ENCODE data around the gene SH3BP4. TPM values are rescaled to one million over a fixed set of nuclear protein-coding genes. Genes with fewer than 3 reads are reported as not detected.

Gene SH3BP4
- total and polyA plus RNA-seq, 2 donors (not counting 1 experiment from before 2014, with no cell fraction given): 1.00 to 1.3 TPM

DNA sequence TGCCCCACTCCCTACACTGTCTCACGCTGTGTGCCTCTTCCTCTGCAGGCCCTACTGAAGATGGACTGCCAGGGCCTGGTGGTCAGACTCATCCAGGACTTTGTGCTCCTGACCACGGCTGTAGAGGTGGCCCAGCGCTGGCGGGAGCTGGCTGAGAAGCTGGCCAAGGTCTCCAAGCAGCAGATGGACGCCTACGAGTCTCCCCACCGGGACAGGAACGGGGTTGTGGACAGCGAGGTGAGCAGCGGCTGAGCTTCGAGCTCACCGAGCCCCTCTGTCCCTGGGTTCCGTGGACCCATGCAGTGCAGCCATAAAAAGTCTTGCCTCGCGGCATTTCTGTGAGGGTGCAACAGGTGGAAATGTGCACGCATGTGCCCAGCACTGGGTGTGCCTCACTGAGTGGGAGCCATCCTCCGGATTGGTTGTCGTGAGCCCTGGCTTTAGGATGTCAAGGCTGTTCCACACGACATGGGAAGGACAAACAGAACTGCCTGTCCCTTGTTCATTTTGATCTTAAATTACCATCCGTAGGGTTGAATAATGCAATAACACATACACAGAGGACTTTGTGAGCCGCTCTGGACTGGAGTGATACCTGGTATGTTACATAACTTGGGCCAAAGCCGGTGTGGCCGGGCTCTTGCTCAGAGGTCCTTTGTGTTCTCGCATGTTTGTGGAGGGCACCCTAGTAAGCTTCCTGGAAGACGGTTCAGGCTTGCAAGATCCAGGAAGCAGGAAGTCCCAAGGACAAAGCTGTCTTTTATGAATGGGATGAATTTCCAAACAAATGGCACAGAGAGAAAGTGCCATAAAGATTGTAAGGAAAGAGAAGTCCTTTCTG lies 100.9 kb downstream of the SH3BP4 start:
- WGBS (ENCODE audit: insufficient coverage): 98% methylated on average over 24 of the region's 25 CpGs
- H3K4me1 Mint-ChIP-seq: peaks cover 26% of the 10 kb centered on the region
- no peak for DNase-seq
- Histone ChIP-seq H3K4me3 (ENCODE audit: control extremely low read depth in 1 of 5, extremely low read depth in 1 of 5, insufficient read depth in 1 of 5, low read depth in 2 of 5, low read length in 4 of 5) (no peak overlapping the region), H3K4me2 (replicated peaks; ENCODE audit: low read depth, low read length, poor library complexity, severe bottlenecking) (no peak overlapping the region), H3K36me3 (replicated peaks in 1 of 2; ENCODE audit: control extremely low read depth in 1 of 2, control insufficient read depth in 1 of 2, extremely low read depth in 1 of 2, insufficient read depth in 2 of 2, low read length in 1 of 2) (no peaks in the 10 kb centered on the region), H3K9ac (ENCODE audit: low read length) (no peak overlapping the region), H3K27ac (ENCODE audit: low read length in 2 of 2) (no peak overlapping the region), H3K9me3 (ENCODE audit: control extremely low read depth in 1 of 3, control insufficient read depth in 2 of 3, insufficient read depth in 1 of 3, low read length in 2 of 3) (peaks cover 0 to 6% (median 0%) of the 10 kb centered on the region in 3 donors), H2AFZ (ENCODE audit: insufficient read depth, low read depth, low read length, poor library complexity, severe bottlenecking) (no peak overlapping the region), H4K20me1 (ENCODE audit: control insufficient read depth, insufficient read depth, low read length, poor library complexity, severe bottlenecking) (no peaks in the 10 kb centered on the region), H3K27me3 (replicated peaks in 1 of 4; ENCODE audit: control extremely low read depth in 1 of 4, control insufficient read depth in 3 of 4, insufficient read depth in 4 of 4, low read length in 3 of 4) (no peaks in the 10 kb centered on the region), H3K79me2 (ENCODE audit: control insufficient read depth, insufficient read depth, low read length) (no peaks in the 10 kb centered on the region), H3K4me1 (ENCODE audit: control insufficient read depth in 2 of 2, insufficient read depth in 2 of 2, low read length in 2 of 2) (peaks cover 0 to 15% of the 10 kb centered on the region in 2 donors)
- no peaks in the 10 kb centered on the region for H3K9me3 Mint-ChIP-seq (ENCODE audit: insufficient read depth)
- ChIA-PET POLR2A (no interaction called here), CTCF (no interaction called here)
- TF ChIP-seq, protein P1, sequence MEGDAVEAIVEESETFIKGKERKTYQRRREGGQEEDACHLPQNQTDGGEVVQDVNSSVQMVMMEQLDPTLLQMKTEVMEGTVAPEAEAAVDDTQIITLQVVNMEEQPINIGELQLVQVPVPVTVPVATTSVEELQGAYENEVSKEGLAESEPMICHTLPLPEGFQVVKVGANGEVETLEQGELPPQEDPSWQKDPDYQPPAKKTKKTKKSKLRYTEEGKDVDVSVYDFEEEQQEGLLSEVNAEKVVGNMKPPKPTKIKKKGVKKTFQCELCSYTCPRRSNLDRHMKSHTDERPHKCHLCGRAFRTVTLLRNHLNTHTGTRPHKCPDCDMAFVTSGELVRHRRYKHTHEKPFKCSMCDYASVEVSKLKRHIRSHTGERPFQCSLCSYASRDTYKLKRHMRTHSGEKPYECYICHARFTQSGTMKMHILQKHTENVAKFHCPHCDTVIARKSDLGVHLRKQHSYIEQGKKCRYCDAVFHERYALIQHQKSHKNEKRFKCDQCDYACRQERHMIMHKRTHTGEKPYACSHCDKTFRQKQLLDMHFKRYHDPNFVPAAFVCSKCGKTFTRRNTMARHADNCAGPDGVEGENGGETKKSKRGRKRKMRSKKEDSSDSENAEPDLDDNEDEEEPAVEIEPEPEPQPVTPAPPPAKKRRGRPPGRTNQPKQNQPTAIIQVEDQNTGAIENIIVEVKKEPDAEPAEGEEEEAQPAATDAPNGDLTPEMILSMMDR (IDR thresholded peaks at IDR 0.05): no peak
- TF ChIP-seq EZH2 (IDR thresholded peaks at IDR 0.05; ENCODE audit: borderline replicate concordance, insufficient read depth, low read depth, low read length, poor library complexity, severe bottlenecking): no peak
- H3K27me3 Mint-ChIP-seq: peaks cover 6% of the 10 kb centered on the region
- intact Hi-C loops (cut with micrococcal nuclease): no loop called here
- no peak overlapping the region for H3K27ac Mint-ChIP-seq
- ATAC-seq (ENCODE audit: low read depth): no peak
- H3K4me3 Mint-ChIP-seq: no peak overlapping the region

DNA sequence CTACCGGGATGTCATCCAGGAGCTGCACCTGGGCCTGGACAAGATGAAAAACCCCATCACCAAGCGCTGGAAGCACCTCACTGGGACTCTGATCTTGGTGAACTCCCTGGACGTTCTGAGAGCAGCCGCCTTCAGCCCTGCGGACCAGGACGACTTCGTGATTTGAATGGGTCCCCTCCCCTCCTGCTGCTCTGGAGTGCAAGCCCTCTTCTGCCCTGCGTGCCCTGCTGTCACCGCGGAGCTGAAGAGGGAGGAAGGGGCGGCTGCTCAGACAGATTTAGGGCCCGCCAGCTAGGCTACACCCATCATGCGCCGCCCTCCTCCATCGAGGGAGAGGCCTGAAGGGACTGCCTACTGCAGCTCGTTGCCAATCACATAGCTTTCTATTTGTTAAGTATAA lies 101.8 kb downstream of the SH3BP4 start:
- intact Hi-C loops (cut with micrococcal nuclease): no loop called here
- Histone ChIP-seq H3K27ac (ENCODE audit: low read length in 2 of 2) (no peak overlapping the region), H2AFZ (ENCODE audit: insufficient read depth, low read depth, low read length, poor library complexity, severe bottlenecking) (no peak overlapping the region), H4K20me1 (ENCODE audit: control insufficient read depth, insufficient read depth, low read length, poor library complexity, severe bottlenecking) (no peaks in the 10 kb centered on the region), H3K4me1 (ENCODE audit: control insufficient read depth in 2 of 2, insufficient read depth in 2 of 2, low read length in 2 of 2) (peaks cover 0 to 12% of the 10 kb centered on the region in 2 donors), H3K9me3 (ENCODE audit: control extremely low read depth in 1 of 3, control insufficient read depth in 2 of 3, insufficient read depth in 1 of 3, low read length in 2 of 3) (peaks cover 0 to 6% (median 0%) of the 10 kb centered on the region in 3 donors), H3K4me3 (ENCODE audit: control extremely low read depth in 1 of 5, extremely low read depth in 1 of 5, insufficient read depth in 1 of 5, low read depth in 2 of 5, low read length in 4 of 5) (no peak overlapping the region), H3K27me3 (replicated peaks in 1 of 4; ENCODE audit: control extremely low read depth in 1 of 4, control insufficient read depth in 3 of 4, insufficient read depth in 4 of 4, low read length in 3 of 4) (no peaks in the 10 kb centered on the region), H3K79me2 (ENCODE audit: control insufficient read depth, insufficient read depth, low read length) (no peaks in the 10 kb centered on the region), H3K36me3 (replicated peaks in 1 of 2; ENCODE audit: control extremely low read depth in 1 of 2, control insufficient read depth in 1 of 2, extremely low read depth in 1 of 2, insufficient read depth in 2 of 2, low read length in 1 of 2) (no peaks in the 10 kb centered on the region), H3K9ac (ENCODE audit: low read length) (no peak overlapping the region), H3K4me2 (replicated peaks; ENCODE audit: low read depth, low read length, poor library complexity, severe bottlenecking) (no peak overlapping the region)
- 86% methylated on average over 11 of the region's 16 CpGs for WGBS (ENCODE audit: insufficient coverage)
- H3K4me1 Mint-ChIP-seq: peaks cover 24% of the 10 kb centered on the region
- no peak overlapping the region for H3K27ac Mint-ChIP-seq
- peaks cover 13% of the 10 kb centered on the region for H3K27me3 Mint-ChIP-seq
- no peak for TF ChIP-seq EZH2 (IDR thresholded peaks at IDR 0.05; ENCODE audit: borderline replicate concordance, insufficient read depth, low read depth, low read length, poor library complexity, severe bottlenecking)
- TF ChIP-seq, protein P1 (IDR thresholded peaks at IDR 0.05): no peak
- no peak overlapping the region for H3K4me3 Mint-ChIP-seq
- DNase-seq (no peak), ATAC-seq (ENCODE audit: low read depth) (no peak)
- ChIA-PET CTCF (interaction anchor here (1.4 kb wide), 1 partner anchor 508 kb away, joined by 3 read pairs; no protein-coding TSS in a partner anchor), POLR2A (no interaction called here)
- H3K9me3 Mint-ChIP-seq (ENCODE audit: insufficient read depth): no peaks in the 10 kb centered on the region
